ENCODE data around the gene SDS.

DNA sequence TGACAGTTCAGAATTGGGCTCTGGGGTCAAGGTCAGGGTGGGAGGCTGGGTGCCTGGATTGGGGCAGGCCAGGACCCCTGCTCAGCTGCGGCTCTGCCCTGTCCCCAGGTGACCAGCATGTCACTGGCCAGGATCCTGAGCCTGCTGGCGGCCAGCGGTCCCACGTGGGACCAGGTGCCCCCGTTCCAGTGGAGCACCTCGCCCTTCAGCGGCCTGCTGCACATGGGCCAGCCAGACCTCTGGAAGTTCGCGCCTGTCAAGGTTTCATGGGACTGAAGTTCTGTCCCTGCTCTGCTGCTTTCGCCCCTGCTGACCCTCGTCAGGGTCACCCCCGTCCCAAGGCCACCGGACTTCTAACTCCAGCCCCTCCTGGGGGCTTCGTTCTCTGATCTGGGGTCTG lies 15.3 kb downstream of the SDS start:
- TF ChIP-seq, protein P1, sequence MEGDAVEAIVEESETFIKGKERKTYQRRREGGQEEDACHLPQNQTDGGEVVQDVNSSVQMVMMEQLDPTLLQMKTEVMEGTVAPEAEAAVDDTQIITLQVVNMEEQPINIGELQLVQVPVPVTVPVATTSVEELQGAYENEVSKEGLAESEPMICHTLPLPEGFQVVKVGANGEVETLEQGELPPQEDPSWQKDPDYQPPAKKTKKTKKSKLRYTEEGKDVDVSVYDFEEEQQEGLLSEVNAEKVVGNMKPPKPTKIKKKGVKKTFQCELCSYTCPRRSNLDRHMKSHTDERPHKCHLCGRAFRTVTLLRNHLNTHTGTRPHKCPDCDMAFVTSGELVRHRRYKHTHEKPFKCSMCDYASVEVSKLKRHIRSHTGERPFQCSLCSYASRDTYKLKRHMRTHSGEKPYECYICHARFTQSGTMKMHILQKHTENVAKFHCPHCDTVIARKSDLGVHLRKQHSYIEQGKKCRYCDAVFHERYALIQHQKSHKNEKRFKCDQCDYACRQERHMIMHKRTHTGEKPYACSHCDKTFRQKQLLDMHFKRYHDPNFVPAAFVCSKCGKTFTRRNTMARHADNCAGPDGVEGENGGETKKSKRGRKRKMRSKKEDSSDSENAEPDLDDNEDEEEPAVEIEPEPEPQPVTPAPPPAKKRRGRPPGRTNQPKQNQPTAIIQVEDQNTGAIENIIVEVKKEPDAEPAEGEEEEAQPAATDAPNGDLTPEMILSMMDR (IDR thresholded peaks at IDR 0.05) = no peak
- TF ChIP-seq POLR2AphosphoS5 (IDR thresholded peaks at IDR 0.05) (no peak), POLR2A (IDR thresholded peaks at IDR 0.05) (no peak)
